GM18511 (cell line): Measurements from ENCODE around the gene JARID2.
A peak's percentile ranks its signal among the peaks of the same experiment; 100 is the strongest.

Experiments used
- ATAC-seq: cut with Tn5 transposase; IDR thresholded peaks from one replicate; pipeline ENCODE4 v1.9.1; 2021; ENCODE audit warnings: mild to moderate bottlenecking, moderate library complexity; ENCODE audit not compliant: unreplicated experiment

Gene JARID2

GRCh38 chr6:15246666-15247499 lies 1.0 kb downstream of the JARID2 start:
- ATAC-seq: no peak

- peak; percentile 7 for ATAC-seq
These were observed 1.9 kb downstream of the JARID2 start for GRCh38 chr6:15247500-15248450.

- peak; percentile 30 for ATAC-seq
These were observed 2.8 kb downstream of the JARID2 start for GRCh38 chr6:15248451-15249370.

- ATAC-seq: no peak
These were observed 3.6 kb downstream of the JARID2 start for GRCh38 chr6:15249371-15250019.

GRCh38 chr6:15250187-15251168 lies 4.6 kb downstream of the JARID2 start:
- no peak for ATAC-seq

- no peak for ATAC-seq
These were observed 6.3 kb downstream of the JARID2 start for GRCh38 chr6:15252195-15252594.

- ATAC-seq: no peak
These were observed 7.5 kb downstream of the JARID2 start for GRCh38 chr6:15253203-15254022.

GRCh38 chr6:15254070-15254975 lies 8.5 kb downstream of the JARID2 start:
- ATAC-seq: peak; percentile 41

- ATAC-seq: peak; percentile 71
These were observed 9.6 kb downstream of the JARID2 start for GRCh38 chr6:15255481-15255880.

- peak; percentile 14 for ATAC-seq
These were observed 10.1 kb downstream of the JARID2 start for GRCh38 chr6:15255909-15256395.

GRCh38 chr6:15256538-15257271 lies 10.8 kb downstream of the JARID2 start:
- ATAC-seq: no peak

- ATAC-seq: no peak
These were observed 11.7 kb downstream of the JARID2 start for GRCh38 chr6:15257357-15258132.

GRCh38 chr6:15259766-15260098 lies 13.9 kb downstream of the JARID2 start:
- no peak for ATAC-seq

- ATAC-seq: no peak
These were observed 14.4 kb downstream of the JARID2 start for GRCh38 chr6:15260099-15260821.
